ENCODE data around the gene MAP3K5.

GRCh38 chr6:136612666-136613389, 179.4 kb downstream of the MAP3K5 start:
- no peak for TF ChIP-seq CTCF (IDR thresholded peaks at IDR 0.05; ENCODE audit: insufficient read depth, low read length, poor library complexity, severe bottlenecking)
- no peak for TF ChIP-seq EZH2phosphoT487 (conservative IDR thresholded peaks at IDR 0.05; ENCODE audit: low read length)
